ENCODE data around the gene RBPJL.

- TF ChIP-seq EZH2phosphoT487 (IDR thresholded peaks at IDR 0.05; ENCODE audit: borderline replicate concordance, low read depth, low read length), result no peak
- TF ChIP-seq CTCF (conservative IDR thresholded peaks at IDR 0.05; ENCODE audit: low read length), result no peak
Measured at GRCh38 chr20:45330476-45330875, 23.8 kb downstream of the RBPJL start.

Data from OCI-LY7 (cell line).